Colon (tissue), 2 donors: ENCODE data around the gene FCN2.

Experiments used
- FAIRE-seq: peaks from 2 replicates; lab custom pipeline; 2012; peaks lifted over from hg19 to GRCh38; lab: Jason Lieb, UNC
- donor health status: control.
- donor health status: control.

Gene FCN2

DNA sequence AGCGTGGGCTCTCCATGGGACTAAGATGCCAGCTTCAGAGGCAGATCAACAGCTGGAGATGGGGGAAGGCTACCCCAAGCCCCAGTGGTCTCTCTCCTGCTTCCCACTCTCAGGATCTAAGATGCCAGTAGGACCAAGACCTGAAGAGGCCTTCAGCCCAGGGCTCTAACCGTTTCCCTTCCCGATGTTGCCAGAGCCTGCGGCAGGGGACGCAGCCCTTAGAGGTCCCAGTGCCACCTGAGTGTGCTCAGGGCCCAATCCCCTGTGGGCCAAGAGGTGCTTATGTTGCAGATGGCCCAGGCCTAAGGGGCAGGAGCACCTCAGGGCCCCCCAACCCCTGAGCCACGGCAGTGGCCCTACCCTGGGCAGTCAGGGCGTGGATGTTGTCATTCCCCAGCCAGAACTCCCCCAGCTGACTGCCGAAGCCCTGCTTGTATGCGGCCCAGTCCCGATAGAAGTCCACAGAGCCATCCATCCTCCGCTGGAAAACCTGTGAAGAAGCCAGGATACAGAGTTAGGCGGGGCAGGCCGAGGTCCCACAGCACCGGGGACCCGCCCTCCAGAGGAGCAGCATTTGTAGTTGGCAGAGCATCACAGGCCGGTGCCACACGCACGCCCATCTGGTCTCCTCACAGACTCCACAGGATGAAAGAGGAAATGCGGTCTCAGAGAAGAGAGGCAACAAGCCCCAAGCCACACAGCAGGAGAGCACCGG lies 31.7 kb downstream of the FCN2 start:
- no peak for FAIRE-seq

- FAIRE-seq = no peak
Observed at GRCh38 chr9:134913041-134913712, 32.6 kb downstream of the FCN2 start.

GRCh38 chr9:134913713-134914500 lies 33.3 kb downstream of the FCN2 start:
- FAIRE-seq = no peak

GRCh38 chr9:134914501-134914834 lies 33.9 kb downstream of the FCN2 start:
- FAIRE-seq = no peak

- FAIRE-seq = no peak
Observed at GRCh38 chr9:134915046-134915985, 34.7 kb downstream of the FCN2 start.

- no peak for FAIRE-seq
Observed at GRCh38 chr9:134916161-134916665, 35.6 kb downstream of the FCN2 start.

DNA sequence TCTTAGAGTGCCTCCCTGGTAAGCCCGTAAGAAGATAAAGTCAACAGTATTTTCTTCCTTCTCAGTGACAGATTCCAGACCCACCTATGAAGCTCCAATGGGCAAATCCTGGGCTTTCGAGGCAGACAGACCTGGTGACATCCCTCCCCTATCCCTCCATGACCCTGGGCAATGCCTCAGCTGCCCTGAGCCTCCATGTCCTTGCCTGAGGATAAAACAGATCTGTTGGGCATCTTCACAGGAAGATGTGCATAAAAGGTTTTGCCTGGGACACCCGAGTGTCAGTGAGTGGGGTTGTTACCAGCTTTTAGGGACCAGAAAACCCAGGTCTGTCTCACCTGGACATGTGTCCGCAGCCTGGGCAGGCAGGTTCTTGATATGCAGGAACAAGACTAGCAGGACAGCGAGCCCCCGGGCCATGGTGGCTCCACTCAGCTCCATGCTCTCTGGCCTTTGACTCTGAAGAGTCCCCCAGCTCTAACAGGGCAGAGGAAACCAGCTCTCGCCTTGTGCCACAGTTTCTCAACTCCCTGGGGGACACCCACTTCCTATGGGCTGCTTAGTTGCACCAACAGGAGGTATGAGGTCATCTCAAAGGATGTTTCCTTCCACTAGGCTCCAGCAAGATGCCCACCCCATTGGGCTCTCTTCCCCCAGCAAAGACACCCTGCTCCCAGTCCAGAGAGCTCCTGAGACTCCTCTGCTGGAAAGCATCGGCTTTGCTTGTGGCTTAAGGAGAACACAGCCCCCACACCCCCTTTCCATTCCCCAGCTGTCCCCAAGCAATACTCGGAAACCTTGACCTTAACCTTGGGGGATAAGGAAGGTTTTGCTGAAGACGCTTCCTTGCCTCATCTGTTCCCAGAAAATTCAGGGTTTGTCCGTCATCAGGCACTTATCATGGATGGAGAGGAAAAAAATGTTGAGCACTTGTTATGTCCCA lies 37.1 kb downstream of the FCN2 start, which contains the start of gene FCN1:
TSS of gene FCN1 (minus strand) at position 482 of the 943 bp plus-strand sequence. CDS start at position 441, 41 bp downstream.
- FAIRE-seq = no peak

GRCh38 chr9:134918646-134919045 lies 38.0 kb downstream of the FCN2 start:
- FAIRE-seq = no peak

DNA sequence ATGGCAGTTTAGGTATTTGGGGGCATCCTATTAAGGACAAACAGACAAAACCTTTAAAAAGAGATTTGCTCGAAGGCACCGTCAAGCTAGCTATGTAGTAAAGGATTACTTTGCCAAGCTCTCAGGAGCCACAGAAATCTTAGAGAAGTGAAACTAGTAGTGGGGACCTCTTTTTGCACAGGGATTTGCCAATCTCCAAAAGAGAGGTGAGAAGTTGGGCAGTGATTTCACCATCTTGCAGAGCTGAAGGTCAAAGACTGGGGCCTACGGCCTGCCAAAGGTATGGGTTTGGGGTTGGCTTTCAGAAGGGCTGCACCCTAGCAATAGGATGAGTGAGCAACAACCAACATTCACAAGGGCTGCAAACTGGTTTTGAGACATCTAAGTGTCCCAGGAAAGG lies 38.7 kb downstream of the FCN2 start:
- no peak for FAIRE-seq

GRCh38 chr9:134922066-134922931 lies 41.7 kb downstream of the FCN2 start:
- FAIRE-seq = no peak

DNA sequence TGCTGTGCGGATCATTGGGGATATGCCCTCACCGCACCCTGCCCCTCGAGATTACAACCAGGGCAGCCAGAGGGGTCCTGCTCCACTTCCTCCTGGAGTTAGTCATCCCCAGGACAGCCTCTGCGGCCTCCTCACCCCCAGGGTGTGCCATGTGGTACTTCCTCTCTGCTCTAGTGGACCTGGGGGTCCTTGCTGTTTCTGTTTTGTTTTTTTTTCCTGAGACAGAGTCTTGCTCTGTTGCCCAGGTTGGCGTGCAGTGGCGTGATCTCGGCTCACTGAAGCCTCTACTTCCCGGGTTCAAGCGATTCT lies 42.3 kb downstream of the FCN2 start:
- FAIRE-seq = no peak

- FAIRE-seq = no peak
Observed at GRCh38 chr9:134923466-134923865, 42.9 kb downstream of the FCN2 start.

GRCh38 chr9:134925011-134925511 lies 44.5 kb downstream of the FCN2 start:
- FAIRE-seq = no peak

GRCh38 chr9:134928436-134929192 lies 48.0 kb downstream of the FCN2 start:
- no peak for FAIRE-seq

DNA sequence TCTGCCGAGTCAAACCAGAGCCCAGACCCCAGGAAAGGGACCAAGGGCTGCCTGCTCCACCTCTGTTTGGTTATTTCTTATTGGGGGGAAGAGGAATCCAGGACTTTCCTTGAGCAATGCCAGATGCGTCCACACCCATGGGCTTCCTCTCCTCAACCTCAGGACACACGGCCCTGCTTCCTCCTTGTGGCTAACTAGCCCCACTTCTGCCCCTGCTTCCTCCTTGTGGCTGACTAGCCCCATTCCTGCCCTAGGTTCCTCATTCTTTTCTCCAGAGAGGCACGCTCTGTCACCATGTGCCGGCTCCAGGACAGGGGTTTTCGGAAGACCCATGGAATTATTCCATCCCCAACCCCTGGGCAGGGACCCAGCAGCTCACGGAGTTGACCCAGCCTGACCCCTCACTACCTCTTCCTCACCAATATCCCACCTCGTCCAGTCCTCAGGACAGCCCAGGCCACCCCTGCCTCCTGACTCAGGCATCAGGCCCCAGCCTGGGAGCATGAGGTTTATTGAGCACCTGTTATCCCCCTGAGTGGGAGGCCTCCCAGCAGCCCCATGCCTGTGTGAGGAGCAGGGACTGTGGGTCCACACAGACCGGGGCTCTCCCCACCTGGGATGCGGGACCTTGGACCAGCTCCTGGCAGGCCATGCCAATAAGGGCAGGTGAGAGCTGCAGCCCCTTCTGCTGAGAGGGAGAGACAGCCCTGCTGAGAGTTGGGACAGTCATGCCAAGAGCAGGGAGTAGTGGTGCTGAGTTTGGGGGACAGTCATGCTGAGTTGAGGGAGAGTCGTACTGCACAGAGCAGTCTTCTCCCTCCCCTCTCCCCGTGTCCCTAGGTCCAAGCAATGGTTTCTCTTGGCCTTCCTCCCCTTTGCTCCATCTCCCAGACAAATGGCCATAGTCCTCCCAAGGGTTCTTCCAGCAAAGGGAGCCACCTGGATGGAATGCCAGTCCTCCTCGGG lies 48.9 kb downstream of the FCN2 start:
- FAIRE-seq = no peak

GRCh38 chr9:134930398-134930797 lies 49.8 kb downstream of the FCN2 start:
- no peak for FAIRE-seq

DNA sequence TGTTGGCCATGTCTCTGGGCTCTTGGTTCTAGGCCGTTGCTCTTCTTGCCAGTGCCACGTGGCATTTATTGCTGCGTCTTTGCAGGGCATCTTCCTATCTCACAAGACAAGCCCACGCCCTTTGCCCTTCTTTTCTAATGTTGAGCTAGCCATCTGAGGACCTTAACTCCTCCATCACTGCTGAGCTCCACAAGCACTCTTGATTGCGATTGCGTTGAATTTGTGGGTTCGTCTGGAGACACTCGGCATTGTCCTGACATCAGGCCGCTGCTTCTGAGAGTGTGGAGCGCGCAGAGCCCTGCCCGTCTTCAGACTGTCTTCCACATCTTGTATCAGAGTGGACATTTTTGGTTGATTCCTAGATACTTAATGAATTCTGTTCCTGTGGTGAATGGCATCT lies 51.6 kb downstream of the FCN2 start:
- no peak for FAIRE-seq

DNA sequence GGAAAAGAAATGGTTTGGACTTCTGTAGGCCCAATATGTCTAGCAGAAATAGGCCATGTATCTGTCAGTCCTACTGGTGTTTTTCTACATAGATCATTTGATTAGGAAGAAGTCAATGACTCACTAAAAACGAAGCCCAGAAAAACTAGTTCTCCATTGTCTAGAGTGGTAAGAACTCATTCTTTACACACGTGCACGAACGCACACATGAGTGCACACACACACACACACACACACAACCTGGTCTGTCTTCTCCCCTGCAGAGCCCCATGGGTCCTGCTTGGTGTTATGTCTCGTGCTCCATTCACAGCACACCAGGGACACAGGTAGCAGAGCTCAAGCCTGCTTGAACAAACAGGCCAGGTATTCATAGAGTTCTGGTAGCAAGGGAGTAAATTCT lies 52.0 kb downstream of the FCN2 start:
- FAIRE-seq = no peak
